LHCN-M2 (cell line): ENCODE results near the gene XPC. TPM values are rescaled to one million over a fixed set of nuclear protein-coding genes. Genes with fewer than 3 reads are reported as not detected.
"Not testable (repeated sequence)": the region's sequence is repeated elsewhere in the genome, so short reads cannot be mapped to it uniquely, and the experiment has no call there.

Experiments used
- DNase-seq: peaks from one replicate; pipeline ENCODE4 v3.0.0-alpha.2; 2012; ENCODE audit warnings: low read depth
- polyA plus RNA-seq: library from polyadenylated mRNA; unstranded; fragments of >200 nt; gene quantifications from one replicate; pipeline ENCODE4 v1.2.1, GENCODE V29; 2012; ENCODE audit warnings: missing spikeins
- total RNA-seq: library from RNA; depleted of rRNA; stranded (reverse); fragments of >200 nt; gene quantifications from 2 replicates; pipeline ENCODE4 v1.2.3, GENCODE V29; 2014; rRNA removed

The XPC gene
- total RNA-seq = 43.4 and 45.2 TPM in 2 replicates
- 19.2 TPM for polyA plus RNA-seq

DNA sequence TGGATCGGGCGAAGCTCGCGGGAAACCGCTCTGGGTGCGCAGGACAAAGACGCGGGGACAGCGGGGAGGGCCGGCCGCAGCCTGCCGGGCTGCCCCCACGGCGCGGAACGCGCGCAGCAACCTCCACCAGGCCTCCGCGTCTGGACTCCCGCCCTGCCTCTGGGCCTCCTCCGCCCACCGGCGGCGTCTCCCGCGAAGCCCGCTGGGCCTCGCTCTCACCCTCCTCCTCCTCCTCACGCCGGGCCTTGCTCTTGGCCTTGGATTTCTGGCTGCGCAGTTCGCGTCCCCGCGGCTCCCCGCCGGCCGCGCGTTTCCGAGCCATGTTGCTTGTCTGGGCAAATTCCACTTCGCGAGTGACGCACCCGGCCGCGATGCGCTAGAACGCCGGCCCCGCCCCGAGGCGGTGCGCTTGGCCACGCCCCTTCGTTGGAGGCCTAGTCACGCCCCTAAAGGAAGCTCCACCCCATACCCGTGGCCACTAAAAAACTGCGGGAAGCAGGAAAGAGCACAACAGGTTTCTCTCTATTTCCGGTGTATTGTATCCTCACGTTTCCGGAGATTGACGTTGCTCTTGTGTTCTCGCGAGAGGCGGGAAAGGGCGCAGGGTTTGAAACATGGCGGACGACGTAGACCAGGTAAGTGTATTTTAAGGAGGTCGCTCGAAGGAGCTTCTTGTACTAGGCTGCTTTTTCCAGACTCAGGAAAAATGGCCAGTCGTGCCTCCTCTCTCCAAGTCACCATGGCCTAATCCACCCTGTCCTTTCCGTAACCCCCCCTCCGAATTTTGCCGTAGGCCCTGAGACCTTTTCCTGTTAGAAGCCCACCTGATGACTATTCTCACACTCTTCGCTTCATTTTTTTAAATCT lies at the start of gene XPC, which contains the start of gene LSM3:
XPC (minus strand) TSS at position 355 of the 867 bp plus-strand sequence; CDS start at position 322, 33 bp downstream.
LSM3 (plus strand) TSS at position 571 of the 867 bp plus-strand sequence; CDS start at position 615, 44 bp downstream.
- DNase-seq = peak; percentile 99

DNA sequence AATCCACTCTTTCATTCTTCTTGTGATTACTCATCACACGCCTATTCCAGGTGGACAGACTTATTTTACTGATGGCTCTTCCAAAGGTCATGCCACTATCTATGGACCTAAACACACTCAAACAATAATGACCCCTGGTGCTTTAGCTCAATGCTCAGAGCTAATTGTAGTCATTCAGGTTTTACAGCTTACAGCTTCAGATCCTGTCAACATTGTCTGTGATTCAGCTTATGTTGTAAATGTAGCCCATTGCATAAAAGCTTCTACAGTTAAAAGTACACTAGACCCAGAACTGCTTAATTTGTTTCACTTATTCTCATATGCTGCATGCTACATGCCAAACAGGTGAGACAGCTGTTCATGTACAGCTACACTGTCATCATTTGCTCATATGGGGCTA lies 49.5 kb upstream of the XPC start:
- no peak for DNase-seq

DNA sequence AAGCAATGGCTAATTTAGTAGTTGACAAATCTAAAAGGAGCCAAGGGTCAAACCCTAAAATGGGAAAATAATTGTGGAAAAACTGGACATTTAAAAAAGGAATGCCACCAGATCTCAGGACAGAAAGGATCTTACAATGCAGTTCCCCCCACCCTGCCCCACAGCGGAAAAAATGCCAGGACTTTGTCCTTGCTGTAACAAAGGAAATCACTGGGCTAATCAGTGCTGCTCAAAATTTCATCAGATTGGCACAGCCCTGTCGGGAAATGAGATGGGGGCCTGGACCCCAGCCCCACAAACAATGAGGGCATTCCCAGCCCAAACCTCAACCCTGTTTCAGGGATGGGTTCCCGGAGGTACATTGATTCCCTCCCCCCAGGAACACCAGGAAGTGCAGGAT lies 48.0 kb upstream of the XPC start:
- DNase-seq = not testable (repeated sequence)

DNA sequence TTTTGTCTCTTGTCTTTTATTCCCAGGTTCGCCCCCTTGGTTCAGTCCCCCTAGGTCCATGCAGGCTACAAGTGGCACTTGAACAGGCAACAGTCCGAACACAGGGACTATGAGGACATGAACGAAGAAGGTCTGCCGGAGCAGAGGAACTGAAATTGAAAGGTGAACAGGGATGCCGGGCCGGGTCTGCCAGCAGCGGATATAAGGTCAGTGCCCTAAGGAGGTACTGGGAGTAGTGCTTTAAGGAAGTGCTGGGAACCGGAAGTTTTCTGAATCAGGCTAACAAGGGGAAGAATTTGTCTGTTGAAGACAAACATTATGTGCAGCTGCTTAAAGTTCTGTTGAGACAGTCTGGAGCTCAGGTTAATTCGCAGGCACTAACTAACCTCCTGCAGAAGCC lies 47.0 kb upstream of the XPC start:
- no peak for DNase-seq

DNA sequence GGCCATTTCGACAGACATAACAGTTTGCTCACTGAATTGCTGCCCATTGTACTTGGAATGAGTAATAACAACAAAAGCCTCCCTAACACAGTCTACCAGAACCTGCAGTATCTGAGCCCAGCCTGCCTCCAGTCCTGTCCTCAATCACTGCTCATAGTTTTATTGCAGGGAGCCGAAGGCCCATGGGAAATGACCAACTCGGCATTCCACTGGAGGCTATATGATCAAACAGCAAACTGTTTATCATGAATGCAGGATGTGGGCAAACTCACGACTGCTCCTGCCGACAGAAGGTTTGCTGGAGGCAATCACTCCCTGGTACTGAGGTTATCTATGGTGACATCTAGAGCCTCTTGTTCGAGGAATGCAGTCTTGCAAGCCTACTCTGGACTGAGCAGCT lies 46.5 kb upstream of the XPC start:
- no peak for DNase-seq

DNA sequence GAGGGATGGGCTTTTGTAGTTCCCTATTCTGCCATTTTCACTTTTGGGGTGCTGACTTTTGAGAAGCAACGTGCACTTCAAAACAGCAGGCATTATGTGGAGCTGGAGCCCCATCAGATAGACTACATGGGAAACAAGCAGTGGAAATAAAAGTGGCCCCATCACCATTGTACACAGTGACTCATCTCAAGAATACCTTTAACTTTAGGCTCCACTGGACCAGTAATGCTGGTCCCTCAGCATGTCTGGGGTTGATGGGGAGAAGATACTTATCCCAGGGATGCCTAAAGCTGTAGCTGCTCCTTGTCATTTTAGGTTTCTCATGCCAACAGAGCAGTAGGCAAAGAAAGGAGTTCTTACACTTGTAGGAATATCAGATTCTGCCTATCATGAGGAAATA lies 45.2 kb upstream of the XPC start:
- no peak for DNase-seq

DNA sequence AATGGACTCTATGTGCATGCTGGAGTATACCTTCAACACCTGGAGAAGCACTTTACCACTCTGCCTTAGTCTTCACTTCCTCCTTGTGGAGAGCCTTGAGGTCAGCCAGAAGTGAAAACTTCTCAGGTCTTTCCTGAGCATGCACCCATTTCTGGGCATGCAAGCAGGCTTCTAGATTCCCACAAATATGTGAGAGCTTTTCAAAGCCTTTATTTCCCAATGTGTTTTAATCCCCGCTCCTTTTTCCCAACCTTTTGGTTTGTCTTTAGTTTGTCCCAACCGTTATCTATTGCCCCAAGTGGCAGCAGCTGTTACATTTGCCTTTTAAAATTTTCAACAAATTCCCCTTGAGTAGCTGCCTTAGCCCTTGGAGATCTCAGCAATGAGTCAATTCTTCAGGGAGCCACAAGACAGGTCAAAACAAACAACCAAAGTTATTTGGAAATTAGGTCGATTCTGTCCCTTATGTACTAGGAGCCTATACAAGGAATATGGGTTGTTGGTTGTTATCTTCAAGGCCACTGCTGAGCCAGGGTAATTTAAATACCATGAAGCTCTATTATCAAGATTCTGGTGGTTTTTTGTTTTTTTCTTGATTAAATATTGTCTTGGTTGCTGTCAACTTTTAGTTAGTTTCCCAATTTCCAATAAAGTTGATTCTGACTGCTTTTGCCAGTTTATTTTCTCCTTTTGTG lies 44.6 kb upstream of the XPC start:
- DNase-seq = peak; percentile 74

DNA sequence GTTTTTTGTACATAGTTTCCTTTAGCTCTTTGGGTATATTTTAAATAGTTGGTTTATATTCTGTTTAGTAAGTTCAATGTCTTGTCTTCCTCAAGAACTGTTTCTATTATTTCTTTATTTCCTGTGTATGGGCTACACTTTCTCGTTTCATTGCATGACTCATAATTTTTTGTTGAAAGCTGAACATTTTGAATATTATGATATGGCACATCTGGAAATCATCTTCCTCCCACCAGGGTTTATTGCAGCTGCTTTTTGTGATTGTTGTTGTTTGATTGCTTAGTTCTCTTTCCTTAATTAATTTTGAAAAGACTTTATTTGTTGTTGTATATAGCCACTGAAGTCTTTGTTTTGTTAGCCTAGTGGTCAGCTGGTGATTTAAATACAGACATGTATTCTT lies 44.1 kb upstream of the XPC start:
- DNase-seq = peak; percentile 31

DNA sequence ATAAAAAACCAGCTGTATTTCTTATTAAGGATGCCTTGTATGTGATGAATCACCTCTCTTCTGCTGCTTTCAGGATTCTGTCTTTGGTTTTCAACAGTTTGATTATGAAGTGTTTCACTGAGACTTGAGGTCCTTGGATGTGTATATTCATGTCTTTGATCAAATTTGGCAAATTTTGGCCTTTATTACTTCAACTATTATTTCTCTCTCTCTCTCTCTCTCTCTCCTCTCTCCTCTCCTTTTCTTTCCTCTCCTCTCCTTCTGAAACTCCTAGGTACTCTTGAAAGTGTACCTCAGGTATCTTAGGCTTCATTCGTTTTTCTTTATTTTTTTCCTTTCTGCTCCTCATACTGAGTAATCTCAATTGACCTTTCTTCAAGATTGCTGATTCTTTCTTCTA lies 43.5 kb upstream of the XPC start:
- DNase-seq = no peak

DNA sequence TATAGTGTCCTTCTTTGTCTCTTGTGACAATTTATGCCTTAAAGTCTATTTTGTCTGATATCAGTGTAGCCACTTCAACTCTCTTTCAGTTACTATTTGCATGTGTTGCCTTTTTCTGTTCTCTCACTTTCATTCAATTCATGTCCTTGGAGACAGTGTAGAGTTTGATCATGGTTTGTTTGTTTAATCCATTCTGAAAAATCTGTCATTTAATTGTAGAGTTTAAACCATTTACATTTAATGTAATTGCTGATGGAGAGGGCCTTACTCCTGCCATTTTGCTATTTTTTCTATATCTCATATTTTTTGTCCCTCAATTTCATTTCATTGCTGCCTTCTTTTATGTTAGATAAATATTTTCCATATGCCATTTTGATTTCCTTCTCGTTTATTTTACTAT lies 42.5 kb upstream of the XPC start:
- no peak for DNase-seq

DNA sequence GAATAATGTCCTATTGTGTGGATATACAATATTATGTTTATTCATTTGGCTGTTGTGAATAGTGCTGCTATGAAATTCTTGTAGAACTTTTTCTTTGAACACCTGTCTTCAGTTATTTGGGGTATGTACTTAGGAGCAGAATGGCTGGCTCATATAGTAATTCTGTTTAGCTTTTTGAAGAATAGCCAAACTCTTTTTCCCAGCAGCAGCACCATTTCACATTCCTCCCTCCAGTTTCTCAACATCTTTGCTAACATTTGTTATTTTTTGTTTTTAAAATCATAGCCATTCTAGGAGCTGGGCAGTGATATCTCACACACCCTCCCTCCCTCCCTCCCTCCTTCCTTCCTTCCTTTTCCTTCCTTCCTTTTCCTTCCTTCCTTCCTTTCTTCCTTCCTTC lies 40.0 kb upstream of the XPC start:
- DNase-seq = no peak

DNA sequence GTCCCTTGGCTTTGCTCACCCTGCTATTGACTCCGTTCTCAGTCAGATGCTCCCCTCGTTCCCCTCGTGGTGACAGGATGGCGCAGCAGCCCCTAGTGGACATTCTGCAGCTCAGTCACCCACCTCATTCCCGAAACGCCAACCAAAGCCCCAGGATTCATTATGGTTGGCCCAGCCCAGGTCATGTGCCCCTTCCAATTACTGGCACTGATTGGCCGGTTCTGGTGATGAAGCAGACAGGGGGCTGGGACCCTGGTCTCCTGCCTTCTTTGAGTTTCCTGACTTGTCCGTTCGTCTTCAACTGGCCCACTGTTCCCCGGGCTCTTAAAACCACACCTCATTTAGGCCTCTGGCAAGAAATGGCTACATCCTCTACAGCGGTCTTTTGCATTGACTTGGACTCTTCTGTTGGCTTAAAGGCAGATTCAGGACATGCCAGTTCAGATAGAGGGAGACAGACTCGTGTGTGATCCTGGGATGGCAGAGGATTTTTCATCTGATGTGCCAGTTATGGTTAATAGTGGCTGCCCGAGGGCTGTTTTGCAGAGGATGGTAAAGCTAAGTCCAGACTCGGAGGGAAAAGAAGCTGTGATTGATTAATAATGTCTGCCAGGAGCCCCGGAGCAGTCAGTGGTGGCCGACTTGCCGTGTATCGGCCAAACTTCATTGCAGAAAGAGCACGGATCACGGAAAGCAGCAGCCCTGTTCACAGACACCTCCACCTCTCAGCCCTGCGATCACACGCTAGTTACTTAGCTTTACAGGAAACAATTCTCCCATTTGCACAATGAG lies 38.1 kb upstream of the XPC start:
- DNase-seq = no peak

DNA sequence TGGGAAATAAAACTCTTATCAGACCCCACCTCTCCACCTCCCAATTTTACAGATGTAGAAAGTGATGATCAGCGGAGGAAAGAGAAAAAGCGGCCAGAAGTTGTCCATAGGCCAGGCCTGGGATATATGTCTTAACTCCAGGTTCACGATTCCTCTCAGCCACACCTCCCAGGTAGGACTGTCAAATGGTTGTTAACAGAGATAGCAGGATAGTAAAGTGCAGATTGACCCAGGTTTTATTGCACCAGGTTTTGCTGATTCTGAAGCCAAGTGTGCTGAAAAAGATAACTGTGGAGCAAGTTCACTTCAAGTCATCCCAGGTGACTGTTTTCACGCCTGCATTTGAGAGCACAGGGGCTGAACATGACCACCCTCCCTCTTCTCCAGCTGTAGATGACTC lies 36.4 kb upstream of the XPC start:
- no peak for DNase-seq

DNA sequence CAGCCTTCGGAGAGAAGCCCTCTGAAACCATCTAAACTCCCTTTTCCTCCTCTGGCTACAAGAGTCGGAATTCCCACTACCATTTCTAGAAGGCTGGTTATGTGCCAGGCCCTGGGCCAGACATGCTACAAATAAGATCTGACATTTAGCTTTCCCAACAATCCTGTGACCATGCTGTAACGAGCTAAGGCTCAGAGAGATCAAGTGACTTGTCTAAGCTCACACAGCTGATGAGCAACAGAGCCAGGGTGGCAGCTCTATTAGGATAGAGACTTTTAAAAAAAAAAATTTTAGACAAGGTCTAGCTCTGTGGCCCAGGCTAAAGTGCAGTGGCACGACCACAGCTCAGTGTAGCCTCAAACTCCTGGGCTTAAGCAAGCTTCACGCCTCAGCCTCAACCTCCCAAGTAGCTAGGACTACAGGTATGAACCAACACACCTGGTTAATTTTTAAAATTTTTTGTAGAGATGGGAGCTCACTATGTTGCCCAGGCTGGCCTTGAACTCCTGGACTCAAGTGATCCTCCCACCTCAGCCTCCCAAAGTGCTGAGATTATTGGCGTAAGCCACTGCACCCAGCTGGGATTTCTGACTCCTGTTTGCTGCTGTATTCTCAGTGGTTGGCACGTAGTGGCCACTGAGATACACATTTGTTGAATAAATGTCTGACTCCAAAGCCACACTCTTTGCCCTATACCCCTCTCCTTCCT lies 34.8 kb upstream of the XPC start:
- no peak for DNase-seq

DNA sequence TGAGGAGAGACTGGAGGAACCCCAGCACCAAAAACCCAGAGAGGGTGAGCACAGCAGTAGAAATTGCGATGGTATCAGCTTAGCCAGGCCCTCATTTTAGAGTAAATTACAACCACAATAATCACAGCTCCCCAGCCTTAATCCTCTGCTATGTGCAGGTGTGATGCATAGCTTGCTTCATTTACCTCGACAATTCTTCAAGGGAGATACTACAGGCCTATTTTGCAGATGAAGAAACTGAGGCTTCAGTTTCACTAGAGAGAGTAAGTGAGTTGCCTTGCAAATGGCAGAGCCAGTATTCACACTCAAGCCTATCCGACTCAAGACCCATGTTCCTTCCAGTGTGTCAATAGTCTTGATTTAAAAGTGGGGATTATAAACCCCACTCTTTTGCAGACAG lies 33.6 kb upstream of the XPC start:
- no peak for DNase-seq

DNA sequence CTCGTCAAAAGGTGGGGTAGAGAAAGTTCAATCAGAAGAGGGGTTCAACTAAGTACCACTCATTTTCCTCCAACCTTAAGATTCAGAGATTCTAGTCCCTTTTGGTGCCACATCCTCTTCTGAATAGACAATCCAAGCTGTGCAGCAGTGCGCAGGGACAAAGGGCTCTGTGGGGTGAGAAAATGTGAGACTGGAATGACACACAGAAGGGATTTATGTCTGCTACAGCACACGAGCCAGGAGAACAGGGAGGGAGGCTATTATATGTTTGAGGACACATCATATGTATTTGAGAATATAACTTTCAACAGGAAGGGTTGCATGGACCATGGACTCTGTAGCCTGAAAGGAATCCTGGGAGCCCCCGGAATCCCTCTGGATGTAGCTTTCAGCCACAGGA lies 33.2 kb upstream of the XPC start:
- DNase-seq = no peak

DNA sequence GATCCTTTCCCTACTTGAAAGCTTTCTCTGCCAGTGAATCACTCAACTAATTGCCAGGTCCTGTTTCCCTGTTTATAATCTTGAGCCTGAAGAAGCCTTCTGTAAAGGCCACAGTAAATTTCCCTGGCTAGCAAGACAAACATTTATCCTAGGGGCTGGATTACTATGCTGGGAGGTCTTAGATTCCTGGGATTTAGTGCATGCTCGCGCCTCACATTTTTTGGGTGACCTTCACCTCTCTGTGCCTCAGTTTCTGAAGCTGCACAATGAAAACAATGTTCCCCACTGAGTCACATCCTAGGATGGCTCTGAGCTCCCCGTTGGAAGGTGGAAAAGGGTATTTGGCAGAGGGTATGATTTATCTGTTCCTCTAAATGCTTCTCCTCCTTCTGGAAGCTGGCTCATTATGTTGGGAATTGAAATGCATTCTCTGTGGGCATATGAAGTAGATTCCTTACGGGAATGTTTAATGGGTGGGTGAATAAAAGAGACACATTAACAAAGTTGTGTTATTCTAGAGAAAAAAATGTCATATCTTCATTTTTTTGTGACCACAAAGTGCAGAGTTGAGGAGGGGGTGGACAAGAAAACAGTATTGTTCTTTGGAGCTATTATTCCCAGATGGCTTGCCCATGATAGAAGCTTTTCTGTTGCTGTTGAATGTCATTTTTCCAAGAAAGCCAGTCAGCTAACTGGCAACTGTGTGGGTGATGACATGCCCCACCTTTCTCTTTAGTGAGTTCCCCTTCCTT lies 32.6 kb upstream of the XPC start:
- peak; percentile 23 for DNase-seq

DNA sequence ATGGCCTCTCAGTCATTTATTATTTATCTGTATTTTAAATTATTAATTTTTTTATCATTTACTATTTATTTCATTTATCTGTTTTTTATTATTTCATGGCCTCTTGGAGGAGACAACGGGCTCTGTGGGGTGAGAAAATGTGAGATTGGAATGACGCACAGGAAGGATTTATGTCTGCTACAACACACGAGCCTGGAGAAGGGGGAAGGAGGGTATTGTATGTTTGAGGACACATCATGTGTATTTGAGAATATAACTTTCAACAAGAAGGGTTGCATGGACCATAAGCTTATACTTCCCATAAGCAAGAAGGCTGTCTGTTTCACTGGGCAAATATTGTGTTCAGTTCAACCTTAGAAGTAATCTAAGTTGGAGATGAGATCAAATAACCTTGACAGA lies 31.9 kb upstream of the XPC start:
- DNase-seq = no peak

DNA sequence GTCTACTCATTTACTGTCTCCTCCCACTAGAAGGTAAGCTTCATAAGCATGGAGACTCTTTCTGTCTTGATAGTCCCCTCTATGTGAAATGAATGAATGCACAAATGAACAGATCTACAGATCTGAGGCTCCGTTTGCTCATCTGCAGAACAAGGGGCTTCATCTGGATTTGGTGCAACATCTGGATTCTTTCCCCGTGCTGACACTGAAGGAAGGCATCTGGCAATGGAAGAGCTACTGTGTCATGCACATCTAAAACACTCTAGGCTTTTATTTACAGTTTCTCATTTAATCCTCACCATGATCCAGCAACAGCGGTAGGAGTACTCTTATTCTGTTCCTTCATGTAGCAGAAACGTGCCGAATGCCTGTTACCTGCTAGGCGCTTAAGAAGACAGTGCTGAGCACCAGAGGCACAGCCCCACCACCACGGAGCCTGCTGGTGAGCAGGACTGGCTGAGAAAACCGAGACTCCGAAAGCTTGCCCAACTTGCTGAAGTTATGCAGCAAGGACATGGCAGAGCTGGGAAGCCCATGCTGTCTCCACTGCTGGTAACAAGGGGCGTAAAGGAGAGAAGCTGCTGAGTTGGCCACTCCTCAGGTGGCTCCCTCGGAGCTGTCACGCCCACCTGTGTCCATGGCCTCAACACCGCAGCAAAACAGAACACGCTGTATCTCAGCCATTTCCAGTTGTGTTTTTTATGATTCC lies 31.3 kb upstream of the XPC start:
- DNase-seq = no peak

DNA sequence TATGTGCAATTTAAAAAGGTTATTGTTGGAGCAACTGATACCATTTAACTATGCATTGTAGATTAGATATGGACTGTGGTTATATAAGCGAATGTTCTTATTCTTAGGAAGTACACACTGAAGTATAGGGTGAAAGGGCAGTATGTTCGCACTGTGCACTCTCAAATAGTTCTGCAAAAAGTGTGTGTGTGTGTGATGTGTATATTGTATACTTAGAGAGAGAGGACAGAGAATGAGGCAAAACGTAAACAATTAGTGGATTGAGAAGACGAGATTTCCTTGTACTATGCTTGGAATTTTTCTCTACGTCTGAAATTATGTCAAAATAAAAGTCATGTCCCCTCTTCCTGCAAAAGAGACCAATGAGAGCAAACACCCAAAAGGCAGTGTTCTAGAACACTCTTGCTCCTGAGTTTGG lies 30.6 kb upstream of the XPC start:
- DNase-seq = no peak
